ENCODE data around the gene WFDC8. TPM values are rescaled to one million over a fixed set of nuclear protein-coding genes. Genes with fewer than 3 reads are reported as not detected.

The WFDC8 gene
- total and polyA plus RNA-seq, 3 donors from 2014 or later: not detected

DNA sequence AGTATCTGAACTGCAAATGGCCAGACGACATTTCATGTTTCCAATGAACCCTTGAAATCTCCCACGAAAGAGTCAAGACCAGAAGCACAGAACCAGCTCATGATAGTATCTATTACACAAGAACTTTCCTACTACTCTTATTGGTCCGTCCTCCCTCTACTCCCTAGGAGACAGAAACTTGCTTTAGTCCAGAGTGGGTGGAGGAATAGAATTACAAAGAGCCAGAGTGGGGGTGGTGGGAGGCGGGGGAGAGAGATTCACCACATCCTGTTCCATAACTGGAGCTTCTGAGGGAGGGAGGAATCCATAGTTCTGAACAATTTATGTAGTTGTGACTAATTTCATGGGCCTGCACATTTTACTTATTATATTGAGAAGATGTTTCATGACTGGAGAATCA lies 32.0 kb upstream of the WFDC8 start:
- no peaks in the 10 kb centered on the region for H3K9me3 ChIP-seq
- no peak overlapping the region for H3K27ac ChIP-seq
- WGBS, 2 donors: 57 to 65% methylated on average over 4 of the region's 4 CpGs
- H3K27me3 ChIP-seq: no peaks in the 10 kb centered on the region
- H3K4me3 ChIP-seq: no peak overlapping the region
- intact Hi-C loops (cut with DNase I; ENCODE audit: low total_unique reads): no loop called here
- H3K36me3 ChIP-seq (ENCODE audit: low read depth, missing control alignments): no peaks in the 10 kb centered on the region
- no peak for TF ChIP-seq POLR2A (IDR thresholded peaks at IDR 0.05)
- TF ChIP-seq, protein P1, sequence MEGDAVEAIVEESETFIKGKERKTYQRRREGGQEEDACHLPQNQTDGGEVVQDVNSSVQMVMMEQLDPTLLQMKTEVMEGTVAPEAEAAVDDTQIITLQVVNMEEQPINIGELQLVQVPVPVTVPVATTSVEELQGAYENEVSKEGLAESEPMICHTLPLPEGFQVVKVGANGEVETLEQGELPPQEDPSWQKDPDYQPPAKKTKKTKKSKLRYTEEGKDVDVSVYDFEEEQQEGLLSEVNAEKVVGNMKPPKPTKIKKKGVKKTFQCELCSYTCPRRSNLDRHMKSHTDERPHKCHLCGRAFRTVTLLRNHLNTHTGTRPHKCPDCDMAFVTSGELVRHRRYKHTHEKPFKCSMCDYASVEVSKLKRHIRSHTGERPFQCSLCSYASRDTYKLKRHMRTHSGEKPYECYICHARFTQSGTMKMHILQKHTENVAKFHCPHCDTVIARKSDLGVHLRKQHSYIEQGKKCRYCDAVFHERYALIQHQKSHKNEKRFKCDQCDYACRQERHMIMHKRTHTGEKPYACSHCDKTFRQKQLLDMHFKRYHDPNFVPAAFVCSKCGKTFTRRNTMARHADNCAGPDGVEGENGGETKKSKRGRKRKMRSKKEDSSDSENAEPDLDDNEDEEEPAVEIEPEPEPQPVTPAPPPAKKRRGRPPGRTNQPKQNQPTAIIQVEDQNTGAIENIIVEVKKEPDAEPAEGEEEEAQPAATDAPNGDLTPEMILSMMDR (IDR thresholded peaks at IDR 0.05): no peak
- no peaks in the 10 kb centered on the region for H3K4me1 ChIP-seq
- no peak for DNase-seq

DNA sequence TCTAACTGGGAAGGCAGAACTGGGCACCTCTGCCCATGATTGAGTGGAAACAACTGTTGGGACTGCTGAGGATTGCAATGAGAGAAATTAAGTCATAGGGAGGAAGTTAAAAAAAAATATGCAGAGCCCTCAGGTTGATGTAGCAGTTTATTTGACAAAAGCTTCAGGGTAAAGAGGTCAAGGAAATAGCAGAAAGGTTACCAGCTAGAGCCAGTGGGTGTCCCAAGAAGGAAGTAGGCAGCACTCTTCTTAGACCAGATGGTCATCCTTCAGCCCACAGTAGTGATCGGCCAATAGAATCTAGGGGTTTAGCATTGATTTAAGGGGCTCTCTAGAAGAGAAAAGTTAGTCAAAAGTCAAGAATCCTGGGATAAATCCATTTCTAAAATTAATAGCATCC lies 28.7 kb upstream of the WFDC8 start:
- Histone ChIP-seq H3K4me3 (no peak overlapping the region), H3K27ac (no peak overlapping the region), H3K36me3 (ENCODE audit: low read depth, missing control alignments) (no peaks in the 10 kb centered on the region), H3K9me3 (no peaks in the 10 kb centered on the region), H3K4me1 (no peaks in the 10 kb centered on the region), H3K27me3 (no peaks in the 10 kb centered on the region)
- no peak for DNase-seq
- WGBS, 2 donors: 95% methylated on average over 1 of the region's 1 CpG
- TF ChIP-seq, protein P1 (IDR thresholded peaks at IDR 0.05): no peak
- TF ChIP-seq POLR2A (IDR thresholded peaks at IDR 0.05): no peak
- intact Hi-C loops (cut with DNase I; ENCODE audit: low total_unique reads): no loop called here

DNA sequence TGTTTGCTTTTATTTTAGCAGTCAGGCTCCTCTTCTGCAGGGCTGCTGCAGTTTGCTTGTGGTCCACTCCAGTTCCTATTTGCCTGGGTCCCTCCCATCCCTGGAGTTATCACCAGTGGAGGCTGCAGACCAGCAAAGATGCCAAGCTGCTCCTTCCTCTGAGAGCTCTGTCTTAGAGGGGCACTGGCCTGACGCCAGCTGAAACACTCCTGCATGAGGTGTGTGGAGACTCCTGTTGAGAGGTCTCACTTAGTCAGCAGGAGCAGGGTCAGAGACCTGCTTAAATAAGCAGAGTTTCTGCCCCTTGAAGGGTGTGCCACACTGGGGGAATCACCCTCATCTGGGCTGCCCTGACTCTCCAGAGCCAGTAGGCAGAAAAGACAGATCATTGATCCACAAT lies 16.2 kb upstream of the WFDC8 start:
- H3K4me1 ChIP-seq: no peaks in the 10 kb centered on the region

DNA sequence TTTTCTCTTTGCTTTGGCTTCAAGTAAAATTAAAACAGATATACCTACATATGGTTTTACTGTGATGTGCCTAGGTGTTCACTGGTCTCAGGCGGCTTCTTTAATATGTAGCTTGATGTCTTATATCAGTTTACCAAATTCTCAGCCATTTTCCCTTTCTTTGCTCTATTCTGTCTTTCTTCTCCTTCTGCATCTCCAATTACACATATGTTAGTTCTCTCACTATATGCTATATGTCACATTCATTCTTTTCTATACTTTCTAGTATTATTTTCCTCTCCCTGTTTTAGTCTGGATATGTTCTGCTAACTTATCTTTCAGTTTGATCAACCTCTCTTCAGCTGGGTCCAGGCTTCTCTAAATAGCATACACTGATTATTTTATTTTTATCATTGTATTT lies 14.4 kb upstream of the WFDC8 start:
- 42 to 55% methylated on average over 1 of the region's 1 CpG for WGBS, 2 donors
- no peaks in the 10 kb centered on the region for H3K27me3 ChIP-seq
- H3K4me1 ChIP-seq: no peaks in the 10 kb centered on the region
- DNase-seq: no peak
- no peak overlapping the region for H3K27ac ChIP-seq
- H3K9me3 ChIP-seq: no peaks in the 10 kb centered on the region
- no peaks in the 10 kb centered on the region for H3K36me3 ChIP-seq (ENCODE audit: low read depth, missing control alignments)
- intact Hi-C loops (cut with DNase I; ENCODE audit: low total_unique reads): no loop called here
- no peak overlapping the region for H3K4me3 ChIP-seq
- TF ChIP-seq POLR2A (IDR thresholded peaks at IDR 0.05): no peak
- TF ChIP-seq, protein P1 (IDR thresholded peaks at IDR 0.05): no peak

More for the DNA sequence above, 16.2 kb upstream of the WFDC8 start:
- H3K27ac ChIP-seq: no peak overlapping the region
- H3K4me3 ChIP-seq: no peak overlapping the region
- no peak for TF ChIP-seq POLR2A (IDR thresholded peaks at IDR 0.05)
- TF ChIP-seq, protein P1 (IDR thresholded peaks at IDR 0.05): no peak
- H3K9me3 ChIP-seq: no peaks in the 10 kb centered on the region
- no peaks in the 10 kb centered on the region for H3K36me3 ChIP-seq (ENCODE audit: low read depth, missing control alignments)
- WGBS, 2 donors: 33 to 48% methylated on average over 1 of the region's 1 CpG
- intact Hi-C loops (cut with DNase I; ENCODE audit: low total_unique reads): no loop called here
- no peaks in the 10 kb centered on the region for H3K27me3 ChIP-seq
- DNase-seq: no peak

DNA sequence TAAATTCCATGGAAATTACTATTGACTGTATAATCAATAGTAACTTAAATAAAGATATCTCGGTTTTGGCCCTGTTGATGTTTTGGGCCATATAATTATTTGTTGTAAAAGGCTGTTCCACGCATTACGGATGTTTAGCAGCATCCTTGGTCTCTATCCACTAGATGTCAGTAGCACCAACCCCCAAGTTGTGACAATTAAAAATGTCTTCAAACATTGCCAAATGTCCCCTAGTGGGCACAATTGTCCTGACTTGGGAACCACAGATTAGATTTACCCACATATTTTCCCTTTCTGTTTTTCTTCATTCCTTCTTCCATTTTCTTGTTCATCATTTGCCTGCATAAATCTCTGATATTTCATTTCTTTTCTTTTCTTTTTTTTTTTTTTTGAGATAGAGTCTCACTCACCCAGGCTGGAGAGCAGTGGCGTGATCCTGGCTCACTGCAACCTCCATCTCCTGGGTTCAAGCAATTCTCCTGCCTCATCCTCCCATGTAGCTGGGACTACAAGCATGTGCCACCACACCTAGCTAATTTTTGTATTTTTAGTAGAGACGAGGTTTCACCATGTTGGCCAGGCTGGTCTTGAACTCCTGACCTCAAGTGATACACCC lies 13.6 kb upstream of the WFDC8 start:
- peak; percentile 19 for DNase-seq
- Histone ChIP-seq H3K4me1 (no peaks in the 10 kb centered on the region), H3K9me3 (no peaks in the 10 kb centered on the region), H3K4me3 (no peak overlapping the region), H3K27ac (no peak overlapping the region), H3K36me3 (ENCODE audit: low read depth, missing control alignments) (no peaks in the 10 kb centered on the region), H3K27me3 (no peaks in the 10 kb centered on the region)
- intact Hi-C loops (cut with DNase I; ENCODE audit: low total_unique reads): no loop called here
- 67 to 81% methylated on average over 5 of the region's 5 CpGs for WGBS, 2 donors
- TF ChIP-seq, protein P1 (IDR thresholded peaks at IDR 0.05): peak in 2 of 3 experiments; percentile 50 to 56
- no peak for TF ChIP-seq POLR2A (IDR thresholded peaks at IDR 0.05)

Measured in testis (tissue), 3 donors.